Esophagus squamous epithelium (tissue), 4 donors: Measurements from ENCODE around the gene MRPS17.

ENCODE experiments used
- CTCF ChIP-seq, 6 experiments: fragments of 450-650 bp in 4 of 6; fragments of 200-600 bp in 2 of 6; sonication (generic) in 2 of 6; IDR thresholded peaks; one replicate each; pipeline ENCODE4 v1.5.1; 2016 to 2019; ENCODE audit warnings: antibody characterized with exemption in 6 of 6, mild to moderate bottlenecking in 4 of 6, moderate library complexity in 4 of 6
- POLR2A ChIP-seq, 4 donors: fragments of 450-650 bp; IDR thresholded peaks; one replicate each; pipeline ENCODE4 v1.6.1; 2017; ENCODE audit warnings: antibody characterized with exemption in 4 of 4, mild to moderate bottlenecking in 4 of 4, moderate library complexity in 3 of 4

DNA sequence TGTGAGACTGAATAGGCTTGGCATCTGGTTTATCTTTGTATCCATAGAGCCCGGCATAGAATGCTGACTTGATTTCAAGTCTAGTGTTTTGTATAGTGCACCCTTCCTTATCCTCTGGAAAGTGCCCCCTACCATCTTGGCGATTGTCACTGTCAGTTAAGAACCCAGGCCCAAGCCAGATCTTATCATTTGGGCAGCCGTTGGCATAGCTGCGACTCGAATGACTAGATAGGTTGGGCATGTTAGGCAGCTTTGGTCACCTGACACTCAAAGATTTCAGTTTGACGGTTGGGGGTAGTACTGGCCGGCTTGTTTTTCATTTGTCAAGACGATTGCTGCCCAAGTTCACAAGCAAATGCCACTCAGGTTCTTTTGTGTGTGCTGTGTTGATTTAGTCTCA lies 19.3 kb downstream of the MRPS17 start:
- TF ChIP-seq POLR2A (IDR thresholded peaks at IDR 0.05): no peak
- TF ChIP-seq CTCF (IDR thresholded peaks at IDR 0.05): no peak
